Measurements from ENCODE around the gene LETM1. TPM values are rescaled to one million over a fixed set of nuclear protein-coding genes. Genes with fewer than 3 reads are reported as not detected.

Gene LETM1
- total and polyA plus RNA-seq, 12 donors, result 20.7 to 117 (median 37.9) TPM

- TF ChIP-seq POLR2A (IDR thresholded peaks at IDR 0.05) (no peak), CTCF (IDR thresholded peaks at IDR 0.05) (no peak)
- Histone ChIP-seq H3K27me3 (no peaks in the 10 kb centered on the region), H3K4me3 (no peak overlapping the region), H3K9me3 (replicated peaks in 1 of 3) (no peaks in the 10 kb centered on the region), H3K36me3 (replicated peaks in 1 of 2) (no peaks in the 10 kb centered on the region), H3K4me1 (replicated peaks in 1 of 2) (no peaks in the 10 kb centered on the region), H3K27ac (no peak overlapping the region)
- 83 to 94% (median 90%) methylated on average over 1 to 11 of the region's 11 CpGs for WGBS, 4 donors
- intact Hi-C loops (cut with DNase I), result loop anchor here in 1 of 2 donors (2.0 to 10.0 kb wide), 2 partner anchors 57 to 411 kb away; no protein-coding TSS in a partner anchor
- no peak for DNase-seq
These were observed 49.8 kb downstream of the LETM1 start for GRCh38 chr4:1806223-1806564.

- WGBS, 4 donors, result 72 to 96% (median 91%) methylated on average over 10 to 47 of the region's 47 CpGs
- intact Hi-C loops (cut with DNase I), result loop anchor here in 1 of 2 donors (2.0 to 10.0 kb wide), 2 partner anchors 57 to 411 kb away; no protein-coding TSS in a partner anchor
- Histone ChIP-seq H3K4me1 (replicated peaks in 1 of 2) (no peaks in the 10 kb centered on the region), H3K36me3 (replicated peaks in 1 of 2) (no peaks in the 10 kb centered on the region), H3K4me3 (no peak overlapping the region), H3K27me3 (no peaks in the 10 kb centered on the region), H3K9me3 (replicated peaks in 1 of 3) (no peaks in the 10 kb centered on the region), H3K27ac (no peak overlapping the region)
- TF ChIP-seq CTCF (IDR thresholded peaks at IDR 0.05) (no peak), POLR2A (IDR thresholded peaks at IDR 0.05) (no peak)
- no peak for DNase-seq
These were observed 50.3 kb downstream of the LETM1 start for GRCh38 chr4:1805493-1806222.

DNA sequence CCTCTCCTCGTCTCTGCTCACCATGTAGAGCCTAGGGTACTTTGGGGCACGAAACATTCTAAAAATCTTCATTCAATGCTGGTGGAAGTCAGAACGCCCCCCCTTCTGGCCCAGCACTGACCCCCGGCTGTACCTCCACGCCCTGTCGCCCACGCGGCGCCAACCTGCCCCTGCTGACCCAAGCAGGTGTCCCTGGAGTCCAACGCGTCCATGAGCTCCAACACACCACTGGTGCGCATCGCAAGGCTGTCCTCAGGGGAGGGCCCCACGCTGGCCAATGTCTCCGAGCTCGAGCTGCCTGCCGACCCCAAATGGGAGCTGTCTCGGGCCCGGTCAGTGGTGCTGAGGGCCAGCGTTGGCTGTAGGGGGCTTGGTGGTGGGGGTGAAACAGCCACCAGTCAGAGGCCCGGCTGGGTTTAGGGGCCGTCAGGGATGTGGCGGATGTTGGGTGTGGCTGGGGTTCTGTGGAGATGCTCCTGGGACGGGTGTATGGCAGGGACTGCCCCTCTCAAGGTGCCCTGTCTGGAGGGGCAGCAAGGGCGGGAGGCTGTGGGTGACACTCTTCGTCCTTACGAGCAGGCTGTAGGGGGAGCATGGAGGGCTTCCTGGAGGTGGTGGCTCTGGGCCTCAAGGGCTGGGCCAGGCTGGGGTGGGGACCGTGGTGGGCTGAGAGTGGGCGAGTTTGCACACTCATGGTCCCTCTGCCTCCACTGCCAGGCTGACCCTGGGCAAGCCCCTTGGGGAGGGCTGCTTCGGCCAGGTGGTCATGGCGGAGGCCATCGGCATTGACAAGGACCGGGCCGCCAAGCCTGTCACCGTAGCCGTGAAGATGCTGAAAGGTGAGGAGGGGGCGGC is 51.1 kb downstream of the LETM1 start:
- intact Hi-C loops (cut with DNase I), result loop anchor here in 1 of 2 donors (10.0 kb wide), 1 partner anchor 410 kb away; no protein-coding TSS in a partner anchor
- no peak overlapping the region for H3K4me3 ChIP-seq
- H3K27me3 ChIP-seq, result no peaks in the 10 kb centered on the region
- no peaks in the 10 kb centered on the region for H3K4me1 ChIP-seq (replicated peaks in 1 of 2)
- H3K27ac ChIP-seq, result no peak overlapping the region
- WGBS, 4 donors, result 87 to 92% (median 88%) methylated on average over 11 to 37 of the region's 37 CpGs
- DNase-seq, result no peak
- H3K36me3 ChIP-seq (replicated peaks in 1 of 2), result no peaks in the 10 kb centered on the region
- TF ChIP-seq CTCF (IDR thresholded peaks at IDR 0.05) (no peak), POLR2A (IDR thresholded peaks at IDR 0.05) (no peak)
- H3K9me3 ChIP-seq (replicated peaks in 1 of 3), result no peaks in the 10 kb centered on the region

Data from adrenal gland (tissue), 12 donors.